RWPE1 (cell line): Measurements from ENCODE around the gene GRK3.
A peak's percentile ranks its signal among the peaks of the same experiment; 100 is the strongest.

Experiments
- CTCF ChIA-PET: fragments of 350-600 bp; sonication (Branson Sonifier 250); formaldehyde crosslinking; extraction: SDS; loops from one replicate; lab custom pipeline; 2021; lab: Yijun Ruan, JAX
- POLR2A ChIA-PET: fragments of 400-600 bp; formaldehyde crosslinking; extraction: SDS; loops from one replicate; lab custom pipeline; 2020; ENCODE audit warnings: antibody characterized with exemption; ENCODE audit not compliant: low non-redundant PET; lab: Yijun Ruan, JAX
- DNase-seq: peaks from one replicate; pipeline ENCODE4 v3.0.0; 2012; ENCODE audit warnings: low spot score
- H3K27ac ChIP-seq: fragments of 450-650 bp; 2 replicates; pipeline ENCODE4 v1.5.1; 2017
- TF ChIP-seq, protein P1 (sequence below): fragments of 450-650 bp; conservative IDR thresholded peaks from 2 replicates; pipeline ENCODE4 v1.5.1; 2017; ENCODE audit warnings: low read depth, mild to moderate bottlenecking

Gene GRK3

DNA sequence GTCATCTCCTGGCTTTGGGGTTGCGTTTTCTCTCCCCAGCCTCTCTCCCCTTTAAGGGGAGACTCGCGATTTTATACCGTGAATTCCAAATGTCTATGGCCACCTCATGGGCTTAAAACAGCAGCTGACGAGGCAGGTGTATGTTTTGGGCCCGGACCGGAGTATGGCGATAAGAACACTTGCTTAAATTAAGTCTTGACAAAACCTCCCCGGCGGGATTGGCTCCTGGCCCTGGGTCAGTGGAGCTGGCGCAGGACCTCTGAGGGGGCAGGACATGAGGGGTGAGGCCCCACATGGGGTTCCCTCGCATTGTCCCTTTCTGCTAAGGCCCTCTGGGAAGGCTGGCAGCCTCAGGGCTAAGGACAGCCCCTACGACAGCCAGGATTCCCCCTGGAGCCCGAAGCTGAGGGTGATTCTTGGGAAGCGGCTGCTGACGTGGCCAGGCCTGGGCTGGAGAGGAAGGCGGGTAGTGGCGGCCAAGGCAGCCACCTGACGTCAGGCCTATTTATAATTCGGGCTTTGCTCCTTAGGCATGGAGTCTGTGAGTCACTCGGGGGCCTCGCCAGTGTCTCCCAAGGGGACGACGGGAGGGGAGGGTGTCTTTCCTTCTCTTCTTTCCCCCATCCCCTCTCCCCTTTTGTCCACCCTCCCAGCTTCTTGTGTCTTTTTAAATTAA, 190.2 kb downstream of the GRK3 start:
- DNase-seq: no peak
- TF ChIP-seq, protein P1, sequence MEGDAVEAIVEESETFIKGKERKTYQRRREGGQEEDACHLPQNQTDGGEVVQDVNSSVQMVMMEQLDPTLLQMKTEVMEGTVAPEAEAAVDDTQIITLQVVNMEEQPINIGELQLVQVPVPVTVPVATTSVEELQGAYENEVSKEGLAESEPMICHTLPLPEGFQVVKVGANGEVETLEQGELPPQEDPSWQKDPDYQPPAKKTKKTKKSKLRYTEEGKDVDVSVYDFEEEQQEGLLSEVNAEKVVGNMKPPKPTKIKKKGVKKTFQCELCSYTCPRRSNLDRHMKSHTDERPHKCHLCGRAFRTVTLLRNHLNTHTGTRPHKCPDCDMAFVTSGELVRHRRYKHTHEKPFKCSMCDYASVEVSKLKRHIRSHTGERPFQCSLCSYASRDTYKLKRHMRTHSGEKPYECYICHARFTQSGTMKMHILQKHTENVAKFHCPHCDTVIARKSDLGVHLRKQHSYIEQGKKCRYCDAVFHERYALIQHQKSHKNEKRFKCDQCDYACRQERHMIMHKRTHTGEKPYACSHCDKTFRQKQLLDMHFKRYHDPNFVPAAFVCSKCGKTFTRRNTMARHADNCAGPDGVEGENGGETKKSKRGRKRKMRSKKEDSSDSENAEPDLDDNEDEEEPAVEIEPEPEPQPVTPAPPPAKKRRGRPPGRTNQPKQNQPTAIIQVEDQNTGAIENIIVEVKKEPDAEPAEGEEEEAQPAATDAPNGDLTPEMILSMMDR: no peak
- no peak overlapping the region for H3K27ac ChIP-seq
- ChIA-PET CTCF (no interaction called here), POLR2A (no interaction called here)

DNA sequence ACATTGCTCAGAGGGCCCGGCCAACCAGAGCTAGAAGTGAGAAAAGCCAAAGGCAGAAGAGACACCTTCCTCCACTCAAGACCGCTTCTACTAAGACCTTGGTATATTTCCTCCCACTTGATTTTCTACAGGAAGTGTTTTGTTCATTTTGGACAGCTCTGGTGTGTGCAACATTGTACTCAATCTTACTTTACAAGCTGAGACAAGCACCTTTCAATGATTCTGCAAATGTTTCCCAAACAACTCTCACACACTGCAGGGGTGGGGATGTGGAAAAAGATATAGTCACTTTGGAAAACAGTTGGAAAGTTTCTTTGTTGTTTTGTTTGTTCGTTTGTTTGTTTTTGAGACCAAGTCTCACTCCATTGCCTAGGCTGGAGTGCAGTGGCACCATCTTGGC, 193.2 kb downstream of the GRK3 start:
- TF ChIP-seq, protein P1: no peak
- DNase-seq: peak; percentile 42
- H3K27ac ChIP-seq: peak overlapping the region; percentile 70
- CTCF ChIA-PET: no interaction called here
- POLR2A ChIA-PET: no interaction called here

DNA sequence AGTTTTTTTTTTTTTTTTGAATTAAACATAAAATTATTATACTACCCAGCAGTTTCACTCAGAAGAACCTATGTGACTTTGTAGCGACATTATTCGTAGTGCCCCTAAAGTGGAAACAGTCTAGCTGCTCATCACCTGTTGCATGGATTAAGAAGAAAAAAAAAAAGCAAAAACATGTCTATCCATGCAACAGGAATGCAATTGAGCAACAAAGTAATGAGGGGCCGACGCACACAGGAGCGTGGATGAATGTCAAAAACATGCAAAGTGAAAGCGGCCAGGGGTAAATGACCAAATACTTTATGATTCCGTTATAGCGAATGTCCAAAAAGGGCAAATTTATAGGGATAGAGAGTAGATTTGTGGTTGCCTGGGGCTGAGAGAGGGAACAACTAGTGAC, 193.8 kb downstream of the GRK3 start:
- ChIA-PET POLR2A (no interaction called here), CTCF (no interaction called here)
- DNase-seq: no peak
- peak overlapping the region; percentile 70 for H3K27ac ChIP-seq
- TF ChIP-seq, protein P1: no peak

DNA sequence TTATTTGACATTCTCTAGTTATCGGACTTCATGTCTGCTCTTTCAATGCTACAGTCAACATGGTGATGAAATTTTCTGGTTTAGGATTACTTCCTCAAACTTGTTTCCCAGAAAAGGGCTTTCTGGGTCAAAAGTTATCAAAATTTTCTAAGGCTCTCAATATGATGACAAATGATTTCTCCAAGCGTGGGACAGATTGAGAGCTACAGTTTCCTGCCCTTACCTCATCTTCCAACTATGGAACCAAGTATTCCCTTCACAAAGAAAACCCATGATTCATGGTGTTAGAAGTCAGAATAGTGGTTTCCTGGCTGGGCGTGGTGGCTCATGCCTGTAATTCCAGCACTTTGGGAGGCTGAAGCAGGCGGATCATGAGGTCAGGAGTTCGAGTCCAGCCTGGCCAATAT, 195.4 kb downstream of the GRK3 start:
- DNase-seq: peak; percentile 65

DNA sequence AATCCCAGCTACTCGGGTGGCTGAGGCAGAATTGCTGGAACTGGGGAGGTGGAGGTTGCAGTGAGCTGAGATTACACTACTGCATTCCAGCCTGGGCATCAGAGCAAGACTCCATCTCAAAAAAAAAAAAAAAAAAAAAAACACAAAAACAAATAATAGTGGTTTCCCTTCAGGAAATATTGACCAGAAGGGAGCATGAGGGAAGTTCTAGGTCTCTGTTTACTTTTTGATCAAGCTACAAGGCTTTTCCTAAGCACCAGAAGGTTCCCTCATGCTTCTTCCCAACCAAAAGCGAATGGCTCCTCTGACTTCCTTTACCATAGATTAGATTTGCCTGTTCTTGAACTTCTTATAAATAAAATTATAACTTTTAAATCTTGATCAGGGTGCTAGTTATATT, 195.8 kb downstream of the GRK3 start:
- POLR2A ChIA-PET: no interaction called here
- H3K27ac ChIP-seq: peak overlapping the region; percentile 48; the same call in 1 of the 2 replicates
- TF ChIP-seq, protein P1: no peak
- CTCF ChIA-PET: no interaction called here
- DNase-seq: no peak

More for the DNA sequence above, 195.4 kb downstream of the GRK3 start:
- POLR2A ChIA-PET: no interaction called here
- peak overlapping the region; percentile 48; the same call in 1 of the 2 replicates for H3K27ac ChIP-seq
- TF ChIP-seq, protein P1: no peak
- CTCF ChIA-PET: no interaction called here

DNA sequence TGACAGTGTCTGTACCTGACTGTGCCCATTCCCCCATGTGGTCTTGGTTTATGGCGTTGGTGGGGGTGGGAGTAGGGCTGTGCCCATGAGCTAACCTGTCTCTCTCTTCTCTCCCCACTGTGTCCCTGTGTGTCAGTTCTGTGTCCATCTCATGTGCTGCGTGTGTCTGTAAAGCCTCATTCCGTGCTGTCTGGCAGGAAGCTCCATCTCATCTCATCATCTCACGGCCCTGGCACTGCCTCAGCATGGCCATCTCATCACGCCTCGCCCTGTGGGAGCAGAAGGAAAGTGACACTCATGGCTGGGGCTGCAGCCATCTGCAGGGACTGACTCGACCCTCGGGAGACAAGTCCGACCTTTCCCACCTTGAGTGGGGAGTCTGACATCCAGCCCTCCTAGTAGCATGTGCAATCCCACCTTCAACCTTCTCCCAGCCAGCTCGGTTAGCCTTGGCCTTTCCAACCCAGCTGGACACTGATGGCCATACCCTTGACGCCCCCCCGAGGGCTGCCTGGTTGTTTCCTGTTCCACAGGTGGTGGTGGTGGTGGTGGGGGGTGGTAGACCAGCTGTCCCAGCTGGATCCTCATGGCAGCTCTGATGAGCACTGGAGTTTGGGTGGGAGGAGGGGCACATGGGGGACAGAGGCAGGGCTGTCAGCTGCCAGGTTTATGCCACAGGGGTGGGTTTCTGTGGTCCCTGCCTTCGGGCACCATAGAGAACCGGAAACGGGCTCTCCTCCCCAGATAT, 196.5 kb downstream of the GRK3 start:
- TF ChIP-seq, protein P1: no peak
- DNase-seq: no peak
- H3K27ac ChIP-seq: no peak overlapping the region
- ChIA-PET CTCF (no interaction called here), POLR2A (no interaction called here)
